Keratinocyte (primary cell): ENCODE measurements around the gene LDHB. TPM values are rescaled to one million over a fixed set of nuclear protein-coding genes. Genes with fewer than 3 reads are reported as not detected.

Source experiments
- DNase-seq: peaks from one replicate; pipeline ENCODE4 v3.0.0-alpha.2; 2011; ENCODE audit warnings: low read depth, missing footprints, low spot score
- FAIRE-seq: peaks from 2 replicates; lab custom pipeline; 2011; peaks lifted over from hg19 to GRCh38; lab: Jason Lieb, UNC
- H2AFZ ChIP-seq: 2 replicates; pipeline ENCODE4 v1.6.0; 2012; ENCODE audit warnings: low read length, control low read depth, inconsistent platforms; ENCODE audit not compliant: control insufficient read depth
- H3K27ac ChIP-seq: 2 replicates; pipeline ENCODE4 v1.5.1; 2011; ENCODE audit warnings: low read length; ENCODE audit not compliant: control insufficient read depth, insufficient read depth
- H3K27me3 ChIP-seq: 3 replicates; pipeline ENCODE4 v1.6.0; 2011; ENCODE audit warnings: low read length; ENCODE audit not compliant: control insufficient read depth, insufficient read depth; ENCODE audit errors: extremely low read depth
- H3K36me3 ChIP-seq, 2 experiments: 2 replicates in 1 of 2; 3 replicates in 1 of 2; pipeline ENCODE4 v1.5.1; 2011; ENCODE audit warnings: low read length in 2 of 2, mild to moderate bottlenecking in 1 of 2; ENCODE audit not compliant: control insufficient read depth in 2 of 2, insufficient read depth in 2 of 2; ENCODE audit errors: extremely low read depth in 1 of 2
- H3K4me1 ChIP-seq: 3 replicates; pipeline ENCODE4 v1.5.1; 2011; ENCODE audit warnings: low read length; ENCODE audit not compliant: control insufficient read depth, insufficient read depth; ENCODE audit errors: extremely low read depth
- H3K4me2 ChIP-seq: 3 replicates; pipeline ENCODE4 v1.6.0; 2011; ENCODE audit warnings: low read depth, low read length; ENCODE audit not compliant: control insufficient read depth, insufficient read depth; ENCODE audit errors: extremely low read depth
- H3K4me3 ChIP-seq, 3 experiments: fragments of 200-600 bp in 1 of 3; sonication (generic) in 1 of 3; 2 replicates in 2 of 3; 3 replicates in 1 of 3; pipeline ENCODE4 v1.5.1; 2011 to 2016; ENCODE audit warnings: low read length in 3 of 3, mild to moderate bottlenecking in 3 of 3, control low read depth in 2 of 3, inconsistent platforms in 1 of 3, low read depth in 1 of 3, mixed read lengths in 1 of 3, mixed run types in 1 of 3, moderate library complexity in 1 of 3; ENCODE audit not compliant: control insufficient read depth in 2 of 3, insufficient read depth in 2 of 3; ENCODE audit errors: extremely low read depth in 1 of 3
- H3K79me2 ChIP-seq: 2 replicates; pipeline ENCODE4 v1.6.0; 2012; ENCODE audit warnings: low read length; ENCODE audit not compliant: control insufficient read depth, insufficient read depth
- H3K9ac ChIP-seq: 3 replicates; pipeline ENCODE4 v1.6.0; 2011; ENCODE audit warnings: low read length; ENCODE audit not compliant: control insufficient read depth, insufficient read depth; ENCODE audit errors: extremely low read depth
- H3K9me1 ChIP-seq: 3 replicates; pipeline ENCODE4 v1.6.0; 2011; ENCODE audit warnings: low read length; ENCODE audit not compliant: control insufficient read depth, insufficient read depth; ENCODE audit errors: extremely low read depth
- H3K9me3 ChIP-seq: 2 replicates; pipeline ENCODE4 v1.5.1; 2012; ENCODE audit warnings: low read depth, low read length; ENCODE audit not compliant: control insufficient read depth
- H4K20me1 ChIP-seq: 3 replicates; pipeline ENCODE4 v1.6.0; 2011; ENCODE audit warnings: low read length; ENCODE audit not compliant: control insufficient read depth, insufficient read depth; ENCODE audit errors: extremely low read depth
- CTCF ChIP-seq, 3 experiments: IDR thresholded peaks in 1 of 3; conservative IDR thresholded peaks in 1 of 3; optimal IDR thresholded peaks in 1 of 3; 2 replicates in 2 of 3; 3 replicates in 1 of 3; pipeline versions ENCODE3 to v1.5.1; 2011; ENCODE audit warnings: low read length in 3 of 3, mild to moderate bottlenecking in 3 of 3, moderate library complexity in 2 of 3, control low read depth in 1 of 3, inconsistent platforms in 1 of 3; ENCODE audit not compliant: insufficient read depth in 2 of 3; ENCODE audit errors: extremely low read depth in 1 of 3
- EZH2 ChIP-seq: IDR thresholded peaks from one replicate; pipeline ENCODE4 v1.6.1; 2012; ENCODE audit warnings: inconsistent platforms, mild to moderate bottlenecking, low read length, moderate library complexity
- dilution Hi-C: fragments of 300-500 bp; cut with MboI; formaldehyde crosslinking; loops from one replicate; pipeline ENCODE4 v1.7.0; 2020; ENCODE audit warnings: low sequenced_read_pairs; ENCODE audit not compliant: extremely low pct_ligation_motif_present
- polyA plus RNA-seq, 5 experiments: library from polyadenylated mRNA; depleted of rRNA in 3 of 5; stranded (reverse) in 3 of 5; stranded (forward) in 1 of 5; unstranded in 1 of 5; fragments of >200 nt; gene quantifications; 1 replicate in 1 of 5; 2 replicates in 3 of 5; 3 replicates in 1 of 5; pipeline versions ENCODE4 v1.2.1 to v1.2.3, GENCODE V29; 2011 to 2012; ENCODE audit warnings: missing spikeins in 2 of 5, low read depth in 1 of 5, low replicate concordance in 1 of 5

The LDHB gene
- polyA plus RNA-seq, 1 donor (not counting 4 experiments of a cell fraction or from before 2014, with no cell fraction given): 1,063 TPM

- Histone ChIP-seq H3K36me3 (no peaks in the 10 kb centered on the region), H2AFZ (no peak overlapping the region), H3K4me3 (no peak overlapping the region), H3K27me3 (no peaks in the 10 kb centered on the region), H3K4me1 (no peaks in the 10 kb centered on the region), H3K9me3 (no peaks in the 10 kb centered on the region), H3K79me2 (no peaks in the 10 kb centered on the region), H3K27ac (no peak overlapping the region), H4K20me1 (no peaks in the 10 kb centered on the region), H3K4me2 (no peak overlapping the region), H3K9ac (no peak overlapping the region), H3K9me1 (no peaks in the 10 kb centered on the region)
- FAIRE-seq (no peak), DNase-seq (no peak)
- dilution Hi-C loops: no loop called here
- no peak for TF ChIP-seq EZH2
- TF ChIP-seq CTCF (optimal IDR thresholded peaks at IDR 0.05 in 1 of 3, IDR thresholded peaks at IDR 0.05 in 1 of 3, conservative IDR thresholded peaks at IDR 0.05 in 1 of 3; ENCODE audit: extremely low read depth in 1 of 3, insufficient read depth in 2 of 3, low read length in 3 of 3): no peak
These were observed 29.7 kb downstream of the LDHB start for GRCh38 chr12:21627924-21628323.

GRCh38 chr12:21618566-21618965 is 39.1 kb downstream of the LDHB start:
- TF ChIP-seq CTCF (optimal IDR thresholded peaks at IDR 0.05 in 1 of 3, IDR thresholded peaks at IDR 0.05 in 1 of 3, conservative IDR thresholded peaks at IDR 0.05 in 1 of 3; ENCODE audit: extremely low read depth in 1 of 3, insufficient read depth in 2 of 3, low read length in 3 of 3): no peak
- TF ChIP-seq EZH2: no peak
- Histone ChIP-seq H3K79me2 (no peaks in the 10 kb centered on the region), H3K4me2 (no peak overlapping the region), H3K9me1 (no peaks in the 10 kb centered on the region), H3K36me3 (no peaks in the 10 kb centered on the region), H3K27me3 (no peaks in the 10 kb centered on the region), H3K9me3 (no peaks in the 10 kb centered on the region), H3K27ac (no peak overlapping the region), H2AFZ (no peak overlapping the region), H4K20me1 (no peaks in the 10 kb centered on the region), H3K4me3 (no peak overlapping the region), H3K4me1 (no peaks in the 10 kb centered on the region), H3K9ac (no peak overlapping the region)
- dilution Hi-C loops: no loop called here
- FAIRE-seq: no peak
- no peak for DNase-seq
